COLO829 (cell line): ENCODE measurements around the gene LALBA.
"Not testable (repeated sequence)": the region's sequence is repeated elsewhere in the genome, so short reads cannot be mapped to it uniquely, and the experiment has no call there.

Experiments used
- DNase-seq: peaks from one replicate; pipeline ENCODE4 v3.0.0; 2012; ENCODE audit warnings: low spot score

LALBA gene

DNA sequence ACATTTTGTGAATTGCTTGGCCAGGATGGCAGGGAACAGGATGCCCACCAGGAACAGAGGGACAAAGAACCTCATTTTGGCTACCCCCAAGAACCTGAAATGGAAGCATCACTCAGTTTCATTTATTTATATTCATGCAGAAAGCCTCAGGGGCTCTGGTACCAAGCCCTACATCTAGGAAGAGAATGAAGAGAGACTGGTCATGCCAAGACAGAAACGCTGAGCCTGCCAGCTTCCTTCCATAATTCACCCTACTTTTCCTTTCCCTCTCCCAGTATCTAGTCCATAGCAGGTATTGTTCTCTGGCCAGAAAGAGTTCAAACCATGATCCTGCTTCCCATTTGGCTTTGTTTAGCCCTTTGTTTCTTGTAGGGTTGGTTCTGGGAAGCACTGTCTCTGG lies at the start of gene LALBA:
Gene LALBA (minus strand): TSS at position 101 of the 400 bp plus-strand sequence. CDS start 26 bp downstream, at position 75.
- no peak for DNase-seq

DNA sequence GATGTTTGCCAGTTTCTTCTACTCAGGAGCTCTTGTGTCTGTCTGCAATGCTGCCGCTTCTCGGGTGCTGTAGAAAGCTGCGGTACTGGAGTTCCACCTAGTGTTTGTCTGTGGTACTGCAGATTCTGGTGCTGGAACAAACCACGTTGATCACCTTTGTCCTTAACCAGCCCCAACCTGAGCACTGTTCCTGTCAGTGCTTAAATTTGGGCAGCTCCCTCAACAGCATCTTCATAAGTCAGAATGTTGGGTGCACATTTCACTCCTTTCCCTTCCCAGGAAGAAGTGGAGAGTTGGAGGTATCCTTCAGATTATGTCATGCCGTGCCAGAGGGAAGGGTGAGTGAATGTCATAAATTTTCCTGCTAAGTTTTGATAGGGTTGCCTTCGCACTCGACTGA lies 48.7 kb upstream of the LALBA start:
- DNase-seq = peak; percentile 78

DNA sequence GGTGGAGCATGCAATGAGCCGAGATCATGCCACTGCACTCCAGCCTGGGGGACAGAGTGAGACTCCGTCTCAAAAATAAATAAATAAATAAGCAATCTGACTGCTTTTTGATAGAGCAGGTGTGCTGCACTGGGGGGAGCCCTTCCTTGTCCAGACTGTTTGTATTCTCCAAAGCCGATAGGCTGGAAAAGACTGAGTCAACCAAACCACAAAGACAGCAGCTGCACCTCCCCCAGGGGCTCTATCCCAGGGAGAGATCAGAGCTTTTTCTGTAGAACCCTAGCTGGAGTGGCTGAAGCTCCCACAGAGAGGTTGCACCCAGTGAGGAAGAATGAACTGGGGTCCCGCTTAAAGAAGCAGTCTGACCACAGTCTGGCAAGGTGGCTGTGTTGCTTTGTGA lies 45.8 kb upstream of the LALBA start:
- no peak for DNase-seq

DNA sequence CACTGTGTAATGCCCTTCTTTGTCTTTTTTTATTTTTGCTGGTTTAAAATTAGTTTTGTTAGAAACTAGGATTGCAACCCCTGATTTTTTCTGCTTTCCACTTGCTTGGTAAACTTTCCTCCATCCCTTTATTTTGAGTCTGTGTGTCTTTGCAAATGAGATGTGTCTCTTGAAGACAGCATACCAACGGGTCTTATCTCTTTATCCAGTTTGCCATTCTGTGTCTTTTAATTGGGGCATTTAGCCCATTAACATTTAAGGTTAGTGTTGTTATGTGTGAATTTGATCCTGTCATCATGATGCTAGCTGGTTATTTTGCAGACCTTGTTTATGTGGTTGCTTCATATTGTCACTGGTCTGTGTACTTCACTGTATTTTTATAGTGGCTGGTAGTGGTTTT lies 43.5 kb upstream of the LALBA start:
- no peak for DNase-seq

DNA sequence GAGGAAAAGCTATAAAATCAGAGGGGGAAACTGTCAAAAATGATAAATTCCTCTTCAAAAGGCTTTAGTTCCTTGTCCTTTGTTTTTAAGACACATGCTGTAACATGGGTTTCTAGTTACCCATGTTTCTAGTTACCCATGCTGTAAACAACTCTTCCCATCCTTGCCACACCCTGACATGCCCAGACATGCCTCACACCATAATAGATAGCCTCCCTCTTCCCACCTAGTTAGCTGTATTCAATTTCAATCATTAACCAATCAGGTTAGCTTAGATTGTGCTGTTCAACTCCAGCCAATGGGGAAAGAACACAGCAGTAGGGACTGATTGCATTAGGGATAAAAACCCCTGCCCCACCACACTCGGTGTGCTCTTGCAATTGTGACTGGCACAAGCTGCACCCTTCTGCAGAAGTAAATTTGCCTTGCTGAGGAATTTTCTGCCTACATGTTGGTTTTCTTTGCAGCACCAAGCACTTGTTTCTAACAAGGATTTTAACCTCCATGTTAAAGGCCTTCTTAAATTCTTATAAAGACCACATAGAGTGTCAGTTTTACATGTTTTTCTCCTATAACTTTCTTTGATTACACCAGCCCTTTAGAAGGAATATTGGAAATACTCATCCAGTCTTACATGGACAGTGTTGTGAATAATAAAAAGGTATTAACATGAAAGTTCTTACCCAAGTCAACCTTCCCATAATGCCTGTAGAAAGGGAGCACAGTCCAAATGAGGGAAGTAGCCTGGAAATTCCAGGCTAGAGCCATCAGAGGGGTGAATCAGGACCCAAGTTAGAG lies 32.5 kb upstream of the LALBA start:
- no peak for DNase-seq

DNA sequence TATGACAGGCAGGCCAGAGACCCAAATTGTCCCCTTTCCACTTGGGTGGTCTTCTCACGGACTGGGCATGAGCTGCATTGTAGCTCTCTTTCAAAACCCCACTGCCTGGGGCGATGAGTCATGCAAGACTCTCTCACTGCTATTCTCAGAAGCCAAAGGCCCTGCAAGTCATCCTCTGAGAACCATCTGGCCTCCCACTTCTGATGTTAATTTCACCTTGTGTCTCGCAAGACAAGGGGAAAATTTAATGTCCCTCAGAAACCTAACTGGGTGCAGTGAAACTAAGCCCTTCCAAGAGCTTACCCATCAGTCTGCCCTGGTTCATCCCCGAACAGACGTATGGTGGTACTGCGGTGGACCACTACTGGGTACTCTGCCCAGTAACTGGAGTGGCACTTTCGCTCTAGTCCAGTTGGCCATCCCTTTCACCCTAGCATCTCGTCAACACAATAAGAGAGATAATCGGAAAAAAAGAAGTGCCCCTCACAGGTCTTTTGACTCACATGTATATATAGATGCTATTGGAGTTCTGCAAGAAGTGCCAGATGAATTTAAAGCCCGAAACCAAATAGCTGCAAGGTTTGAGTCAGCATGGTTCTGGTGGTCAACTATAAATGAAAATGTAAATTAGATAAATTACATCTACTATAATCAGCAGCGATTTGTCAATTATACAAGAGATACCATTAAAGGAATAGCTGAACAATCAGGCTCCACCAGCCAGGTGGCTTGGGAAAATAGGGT lies 31.3 kb upstream of the LALBA start:
- no peak for DNase-seq

DNA sequence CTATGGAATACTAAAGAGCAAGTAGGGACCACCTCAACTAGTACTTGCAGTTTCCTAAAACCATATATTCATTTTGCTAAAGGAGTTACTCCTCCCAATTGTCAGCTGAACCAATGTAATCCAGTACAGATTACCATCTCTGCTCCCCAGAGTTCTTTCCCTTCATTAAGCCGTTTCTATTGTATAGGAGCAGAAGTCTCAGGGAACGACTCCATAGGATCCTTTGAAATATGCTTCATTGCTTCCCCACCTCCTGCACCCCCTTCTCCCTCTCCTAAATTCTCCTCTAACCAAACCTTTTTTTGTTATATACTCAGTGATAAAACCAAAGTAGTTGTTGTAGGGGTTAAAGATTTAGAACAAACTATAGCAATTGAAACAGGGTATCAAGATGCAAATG lies 30.7 kb upstream of the LALBA start:
- no peak for DNase-seq

DNA sequence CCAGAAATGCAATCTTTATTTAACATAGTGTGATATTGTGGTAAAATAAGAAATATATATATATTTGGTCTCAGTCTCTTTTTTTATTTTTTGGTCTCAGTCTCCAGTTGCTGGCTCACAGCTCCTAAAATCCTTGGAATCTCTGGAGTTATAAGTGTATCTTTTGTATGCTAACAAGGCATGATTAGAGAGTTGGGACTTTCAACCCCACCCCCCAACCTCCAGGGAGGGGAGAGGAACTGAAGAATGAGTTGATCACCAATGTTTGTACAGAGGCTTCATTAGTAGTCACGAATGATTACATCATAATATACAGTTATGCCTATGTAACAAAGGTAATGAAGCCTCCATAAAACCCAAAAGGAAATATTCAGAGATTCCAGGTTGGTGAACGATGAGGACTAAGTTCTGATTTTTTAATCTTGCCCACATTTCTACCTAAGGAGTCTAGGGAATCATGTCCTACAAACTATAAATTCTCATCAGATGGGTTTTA lies 22.8 kb upstream of the LALBA start:
- no peak for DNase-seq

DNA sequence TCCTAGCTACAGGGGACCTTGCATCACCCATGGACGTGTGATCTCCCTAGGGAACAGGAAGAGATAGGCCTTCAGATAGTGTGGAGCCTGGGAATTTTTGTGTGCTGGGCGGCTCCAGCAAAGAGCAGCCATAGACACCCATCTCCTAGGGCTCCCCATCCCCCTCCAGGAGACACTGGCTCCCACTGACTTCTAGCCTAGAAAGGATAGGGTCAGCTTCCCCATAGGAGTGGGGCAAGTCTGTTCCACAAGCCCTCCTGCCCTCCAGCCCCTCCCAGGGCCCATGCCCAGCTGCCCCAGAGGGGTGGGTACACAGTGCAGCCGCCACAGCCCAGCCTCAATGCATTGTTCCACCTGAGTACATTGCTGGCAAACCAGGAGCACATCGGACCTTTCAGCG lies 16.5 kb upstream of the LALBA start:
- DNase-seq = no peak

DNA sequence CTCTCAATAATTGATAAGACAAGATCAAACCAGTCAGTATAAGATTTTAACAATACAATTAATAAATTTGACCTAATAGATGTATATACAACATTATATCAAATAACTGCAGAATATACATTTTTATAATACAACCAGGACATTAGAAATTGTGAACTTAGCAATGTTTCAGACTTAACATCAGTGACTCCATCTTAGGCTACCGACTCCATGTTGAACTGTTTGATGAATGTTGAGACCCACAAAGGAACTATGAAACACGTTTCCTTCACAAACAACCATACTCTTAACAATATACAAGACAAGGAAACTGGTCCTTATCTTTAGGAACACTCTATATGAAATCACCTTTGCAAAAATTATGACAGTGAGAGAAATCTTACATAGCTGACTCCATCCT lies 13.9 kb upstream of the LALBA start:
- DNase-seq = no peak

DNA sequence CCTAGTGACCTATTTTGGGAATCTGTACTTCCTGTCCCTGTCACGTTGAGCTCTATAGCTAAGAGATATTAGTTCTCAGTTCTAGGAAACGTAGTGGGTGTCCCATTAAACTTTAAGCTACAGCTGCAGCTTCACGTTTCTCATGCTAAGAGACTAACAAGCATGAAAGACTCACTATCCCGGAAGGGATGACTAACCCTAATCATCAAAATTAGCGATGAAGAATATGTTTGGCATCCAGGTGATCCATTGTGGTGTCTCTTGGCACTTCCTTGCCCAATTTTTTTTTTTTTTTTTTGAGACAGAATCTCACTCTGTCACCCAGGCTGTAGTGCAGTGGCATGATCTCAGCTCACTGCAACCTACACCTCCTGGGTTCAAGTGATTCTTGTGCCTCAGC lies 11.0 kb upstream of the LALBA start:
- DNase-seq = no peak

DNA sequence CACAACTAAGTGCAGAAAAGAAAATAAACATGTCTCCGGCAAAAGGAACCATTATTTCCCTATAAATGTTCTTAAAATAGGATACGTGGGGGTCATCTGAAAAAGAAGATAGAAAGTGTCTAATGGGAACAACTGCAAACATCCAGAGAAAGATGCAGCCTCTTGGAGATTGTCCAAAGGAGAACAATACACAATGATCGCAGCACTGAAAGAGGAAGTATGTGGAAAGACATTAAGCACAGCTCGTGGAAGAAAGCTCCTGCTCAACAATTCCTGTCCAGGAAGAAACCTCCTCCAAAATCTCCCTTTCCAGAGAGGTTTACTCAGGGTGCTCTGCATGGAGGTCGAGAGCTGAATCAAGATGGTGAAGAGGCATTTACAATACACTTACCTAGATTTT lies 2.5 kb upstream of the LALBA start:
- peak; percentile 20 for DNase-seq

DNA sequence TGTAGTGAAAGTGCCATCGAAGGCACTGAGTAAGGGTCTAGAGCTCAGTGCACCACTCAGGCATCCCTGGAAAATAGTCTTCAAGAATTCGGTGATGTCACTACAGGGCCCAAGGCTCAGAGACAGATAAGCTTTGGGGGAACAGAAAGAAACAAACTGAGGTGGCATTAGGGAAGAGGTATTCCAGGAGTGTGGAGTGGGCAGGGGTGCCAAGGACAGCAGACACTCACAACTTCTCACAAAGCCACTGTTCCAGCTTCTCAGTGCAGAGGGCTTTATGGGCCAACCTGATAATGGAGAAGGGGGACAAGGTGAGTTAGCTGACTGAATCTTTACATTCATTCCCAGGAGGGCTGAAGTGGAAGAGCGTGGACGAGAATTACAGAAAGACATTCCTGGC lies 2.1 kb downstream of the LALBA start:
- no peak for DNase-seq

DNA sequence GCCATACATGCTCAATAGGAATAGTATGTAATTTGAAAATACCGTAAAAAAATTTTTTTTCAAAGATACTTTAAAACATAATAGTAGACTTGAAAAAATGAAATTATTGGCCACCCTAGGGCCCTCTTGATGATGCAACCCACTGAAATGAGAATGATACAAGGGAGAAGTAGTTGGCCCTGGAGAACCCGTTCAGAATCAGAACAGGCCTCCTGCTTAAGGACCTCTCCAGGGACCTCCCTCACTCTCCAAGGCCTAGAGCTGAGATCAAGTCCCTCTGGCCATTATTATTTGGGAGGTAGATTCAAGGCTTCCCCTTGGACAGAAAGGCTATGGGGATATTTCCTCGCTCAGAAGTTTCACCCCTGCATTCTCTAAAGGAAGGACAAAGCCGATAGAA lies 11.9 kb downstream of the LALBA start:
- DNase-seq = no peak

DNA sequence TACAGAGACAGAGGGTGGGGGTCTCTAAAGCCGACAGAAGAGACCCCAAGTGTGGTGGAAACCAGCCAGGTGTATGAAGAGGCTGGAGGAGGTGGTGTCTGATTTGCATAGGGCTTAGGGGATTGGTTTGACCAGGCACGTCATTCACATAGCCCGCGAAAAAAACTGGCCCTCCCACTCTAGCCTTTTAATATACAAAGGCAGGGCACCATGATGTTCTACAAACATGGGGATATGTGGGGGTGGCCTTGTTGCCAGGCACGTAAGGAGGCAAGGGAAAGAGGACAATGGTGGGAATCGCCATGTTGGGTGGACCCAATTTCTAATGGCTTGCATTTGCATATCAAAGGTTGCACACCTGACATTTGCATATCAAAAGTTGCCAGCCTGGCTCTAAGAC lies 13.2 kb downstream of the LALBA start:
- DNase-seq = no peak

DNA sequence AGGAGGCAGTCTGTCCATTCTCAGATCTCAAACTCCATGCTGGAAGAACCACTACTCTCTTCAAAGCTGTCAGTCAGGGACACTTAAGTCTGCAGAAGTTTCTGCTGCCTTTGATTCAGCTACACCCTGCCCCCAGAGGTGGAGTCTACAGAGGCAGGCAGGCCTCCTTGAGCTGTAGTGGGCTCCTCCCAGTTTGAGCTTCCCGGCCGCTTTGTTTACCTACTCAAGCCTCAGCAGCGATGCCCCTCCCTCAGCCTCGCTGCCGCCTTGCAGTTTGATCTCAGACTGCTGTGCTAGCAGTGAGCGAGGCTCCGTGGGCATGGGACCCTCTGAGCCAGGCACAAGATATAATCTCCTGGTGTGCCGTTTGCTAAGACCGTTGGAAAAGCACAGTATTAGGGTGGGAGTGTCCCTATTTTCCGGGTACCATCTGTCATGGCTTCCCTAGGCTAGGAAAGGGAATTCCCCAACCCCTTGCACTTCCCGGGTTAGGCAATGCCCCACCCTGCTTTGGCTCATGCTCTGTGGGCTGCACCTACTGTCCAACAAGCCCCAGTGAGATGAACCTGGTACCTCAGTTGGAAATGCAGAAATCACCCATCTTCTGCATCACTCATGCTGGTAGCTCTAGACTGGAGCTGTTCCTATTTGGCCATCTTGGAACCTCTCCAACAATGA lies 16.0 kb downstream of the LALBA start:
- DNase-seq = not testable (repeated sequence)

DNA sequence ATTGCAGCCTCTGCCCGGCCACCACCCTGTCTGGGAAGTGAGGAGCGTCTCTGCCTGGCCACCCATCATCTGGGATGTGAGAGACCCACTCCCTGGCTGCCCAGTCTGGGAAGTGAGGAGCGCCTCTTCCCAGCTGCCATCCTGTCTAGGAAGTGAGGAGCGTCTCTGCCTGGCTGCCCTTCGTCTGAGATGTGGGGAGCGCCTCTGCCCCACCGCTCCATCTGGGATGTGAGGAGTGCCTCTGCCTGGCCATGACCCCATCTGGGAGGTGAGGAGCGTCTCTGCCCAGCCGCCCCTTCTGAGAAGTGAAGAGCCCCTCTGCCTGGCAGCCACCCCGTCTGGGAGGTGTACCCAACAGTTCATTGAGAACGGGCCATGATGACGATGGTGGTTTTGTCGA lies 18.2 kb downstream of the LALBA start:
- not testable (repeated sequence) for DNase-seq

DNA sequence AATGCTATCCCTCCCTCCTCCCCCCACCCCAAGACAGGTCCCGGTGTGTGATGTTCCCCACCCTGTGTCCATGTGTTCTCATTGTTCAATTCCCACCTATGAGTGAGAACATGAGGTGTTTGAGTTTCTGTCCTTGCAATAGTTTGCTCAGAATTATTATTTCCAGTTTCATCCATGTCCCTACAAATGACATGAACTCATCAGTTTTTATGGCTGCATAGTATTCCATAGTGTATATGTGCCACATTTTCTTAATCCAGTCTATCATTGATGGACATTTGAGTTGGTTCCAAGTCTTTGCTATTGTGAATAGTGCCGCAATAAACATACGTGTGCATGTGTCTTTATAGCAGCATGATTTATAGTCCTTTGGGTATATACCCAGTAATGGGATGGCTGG lies 22.8 kb downstream of the LALBA start:
- DNase-seq = not testable (repeated sequence)

DNA sequence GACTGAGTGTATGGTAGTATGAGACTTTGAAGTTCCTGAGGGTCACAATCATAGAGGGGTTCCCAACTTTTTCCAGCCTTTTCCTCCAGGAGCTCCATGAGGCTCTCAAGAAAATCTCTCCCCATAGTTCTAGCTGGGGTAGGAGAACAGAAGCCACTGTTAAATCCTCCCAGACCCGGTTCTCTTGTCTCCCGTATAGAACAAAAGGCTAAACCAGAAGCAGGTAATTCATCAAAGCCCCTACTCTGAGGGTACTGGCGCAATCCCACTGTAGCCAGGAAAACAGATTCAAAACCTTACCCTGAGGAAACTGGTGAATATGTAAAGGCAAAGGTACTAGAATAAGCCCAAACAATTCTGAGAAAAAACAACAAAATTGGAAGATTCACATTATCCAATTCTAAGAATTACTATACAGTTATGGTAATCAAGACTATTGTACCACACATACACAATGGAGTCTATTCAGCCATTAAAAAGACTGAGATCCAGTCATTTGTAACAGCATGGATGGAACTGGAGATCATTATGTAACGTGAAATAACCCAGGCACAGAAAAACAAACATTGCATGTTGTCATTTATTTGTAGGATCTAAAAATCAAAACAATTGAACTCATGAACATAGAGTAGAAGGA lies 23.9 kb downstream of the LALBA start:
- no peak for DNase-seq

DNA sequence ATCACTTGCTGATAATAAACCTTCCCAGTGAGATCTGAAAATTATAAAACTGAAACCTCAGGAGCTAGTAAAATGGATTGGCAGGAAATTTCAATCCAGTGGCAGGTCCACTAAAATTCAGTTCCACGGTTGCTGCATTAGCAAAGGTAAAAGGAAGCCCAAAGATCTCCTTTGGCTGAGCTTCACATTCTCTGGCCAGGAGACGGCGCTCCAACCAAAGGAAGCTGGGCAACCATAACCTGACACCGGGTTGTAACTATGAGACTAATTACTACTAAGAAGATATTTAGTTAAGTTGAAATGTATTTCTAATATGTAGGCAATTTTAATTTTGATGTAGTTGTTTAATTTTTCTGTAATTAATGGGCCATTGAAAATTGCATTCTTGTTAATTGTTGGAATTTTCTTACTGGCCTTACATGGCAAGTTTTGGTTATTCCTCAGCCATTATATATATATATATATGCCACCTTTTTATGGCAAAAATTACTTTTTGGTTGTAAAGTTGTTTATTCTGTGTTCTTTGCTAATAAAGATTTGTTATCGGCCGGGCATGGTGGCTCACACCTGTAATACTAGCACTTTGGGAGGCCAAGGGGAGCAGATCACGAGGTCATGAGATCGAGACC lies 27.4 kb downstream of the LALBA start:
- peak; percentile 40 for DNase-seq

DNA sequence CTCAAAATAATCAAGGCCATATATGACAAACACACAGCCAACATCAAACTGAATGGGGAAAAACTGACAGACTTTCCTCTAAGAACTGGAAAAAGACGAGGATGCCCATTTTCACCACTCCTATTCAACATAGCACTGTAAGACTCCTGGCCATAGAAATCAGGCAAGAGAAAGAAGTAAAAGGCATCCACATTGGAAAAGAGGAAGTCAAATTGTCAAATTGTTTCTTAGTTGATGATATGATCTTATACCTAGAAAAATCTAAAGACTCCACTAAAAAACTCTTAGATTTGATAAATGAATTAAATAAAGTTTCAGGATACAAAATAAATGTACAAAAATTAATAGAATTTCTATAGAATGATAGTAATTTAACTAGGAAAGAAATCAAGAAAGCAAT lies 33.2 kb downstream of the LALBA start:
- no peak for DNase-seq

DNA sequence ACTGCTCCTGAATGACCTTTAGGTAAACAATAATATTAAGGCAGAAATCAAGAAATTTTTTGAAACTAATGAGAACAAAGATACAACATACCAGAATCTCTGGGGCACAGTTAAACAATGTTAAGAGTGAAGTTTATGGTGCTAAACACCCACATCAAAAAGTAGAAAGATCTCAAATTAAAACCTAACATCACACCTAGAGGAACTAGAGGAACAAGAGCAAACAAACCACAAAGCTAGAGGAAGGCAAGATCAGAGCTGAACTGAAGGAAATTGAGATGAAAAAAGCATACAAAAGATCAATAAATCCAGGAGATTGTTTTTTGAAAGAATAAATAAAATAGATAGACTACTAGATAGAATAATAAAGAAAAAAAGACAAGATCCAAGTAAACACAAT lies 37.2 kb downstream of the LALBA start:
- no peak for DNase-seq
